ENCODE results near the gene PSTPIP1. TPM values are rescaled to one million over a fixed set of nuclear protein-coding genes. Genes with fewer than 3 reads are reported as not detected.
A peak's percentile ranks its signal among the peaks of the same experiment; 100 is the strongest.

The PSTPIP1 gene
- total and polyA plus RNA-seq, 10 of the 15 experiments (the other 5 are each of a cell fraction or from before 2014, with no cell fraction given), result 0.50 to 29.3 (median 14.5) TPM

DNA sequence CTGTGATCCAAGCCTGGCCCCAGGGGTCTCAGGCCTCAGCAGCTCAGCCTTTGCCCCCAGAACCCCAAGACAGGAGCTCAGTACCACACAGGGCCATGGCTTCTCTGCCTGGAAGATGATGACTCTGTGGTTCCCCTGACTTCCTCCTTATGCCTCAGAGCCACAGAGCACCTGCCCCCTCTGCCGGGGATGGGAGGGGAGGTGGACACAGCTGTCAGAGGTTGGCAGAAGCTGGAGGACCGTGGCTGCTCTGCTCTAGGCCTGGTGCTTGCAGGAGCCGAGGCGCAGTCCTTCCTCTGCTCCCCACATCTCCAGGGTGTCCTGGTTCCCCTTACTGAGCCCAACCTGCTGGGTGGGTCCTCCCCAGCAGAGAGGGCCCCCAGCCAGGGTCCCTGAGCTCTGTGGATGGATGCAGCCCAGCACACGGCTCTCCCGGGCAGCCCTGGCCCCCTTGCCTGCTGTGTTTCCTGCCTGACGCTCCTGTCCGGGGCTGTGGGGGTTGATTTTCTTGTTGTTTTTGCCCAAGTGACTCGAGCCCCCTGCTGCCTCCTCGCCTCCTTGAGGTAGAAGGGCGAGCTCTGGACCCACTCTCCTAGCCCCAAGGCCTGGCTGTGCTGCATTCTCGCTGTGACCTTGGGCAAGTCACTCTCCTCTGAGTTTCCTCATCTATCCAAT is 36.6 kb downstream of the PSTPIP1 start (continued):
- TF ChIP-seq, protein P1, sequence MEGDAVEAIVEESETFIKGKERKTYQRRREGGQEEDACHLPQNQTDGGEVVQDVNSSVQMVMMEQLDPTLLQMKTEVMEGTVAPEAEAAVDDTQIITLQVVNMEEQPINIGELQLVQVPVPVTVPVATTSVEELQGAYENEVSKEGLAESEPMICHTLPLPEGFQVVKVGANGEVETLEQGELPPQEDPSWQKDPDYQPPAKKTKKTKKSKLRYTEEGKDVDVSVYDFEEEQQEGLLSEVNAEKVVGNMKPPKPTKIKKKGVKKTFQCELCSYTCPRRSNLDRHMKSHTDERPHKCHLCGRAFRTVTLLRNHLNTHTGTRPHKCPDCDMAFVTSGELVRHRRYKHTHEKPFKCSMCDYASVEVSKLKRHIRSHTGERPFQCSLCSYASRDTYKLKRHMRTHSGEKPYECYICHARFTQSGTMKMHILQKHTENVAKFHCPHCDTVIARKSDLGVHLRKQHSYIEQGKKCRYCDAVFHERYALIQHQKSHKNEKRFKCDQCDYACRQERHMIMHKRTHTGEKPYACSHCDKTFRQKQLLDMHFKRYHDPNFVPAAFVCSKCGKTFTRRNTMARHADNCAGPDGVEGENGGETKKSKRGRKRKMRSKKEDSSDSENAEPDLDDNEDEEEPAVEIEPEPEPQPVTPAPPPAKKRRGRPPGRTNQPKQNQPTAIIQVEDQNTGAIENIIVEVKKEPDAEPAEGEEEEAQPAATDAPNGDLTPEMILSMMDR (IDR thresholded peaks at IDR 0.05 in 2 of 3, conservative IDR thresholded peaks at IDR 0.05 in 1 of 3; ENCODE audit: control insufficient read depth in 2 of 3, extremely low read depth in 1 of 3, insufficient read depth in 1 of 3, low read depth in 3 of 3, low read length in 3 of 3), result peak; percentile 38 to 73 (median 58); a peak in 4 of 6 replicates
- TF ChIP-seq ZNF207 (IDR thresholded peaks at IDR 0.05; ENCODE audit: borderline replicate concordance), result no peak
- TF ChIP-seq RAD21 (IDR thresholded peaks at IDR 0.05; ENCODE audit: insufficient read depth, low read depth, low read length), result peak; percentile 72
- no peak for TF ChIP-seq NFXL1 (IDR thresholded peaks at IDR 0.05; ENCODE audit: borderline replicate concordance)
- TF ChIP-seq, protein P2, sequence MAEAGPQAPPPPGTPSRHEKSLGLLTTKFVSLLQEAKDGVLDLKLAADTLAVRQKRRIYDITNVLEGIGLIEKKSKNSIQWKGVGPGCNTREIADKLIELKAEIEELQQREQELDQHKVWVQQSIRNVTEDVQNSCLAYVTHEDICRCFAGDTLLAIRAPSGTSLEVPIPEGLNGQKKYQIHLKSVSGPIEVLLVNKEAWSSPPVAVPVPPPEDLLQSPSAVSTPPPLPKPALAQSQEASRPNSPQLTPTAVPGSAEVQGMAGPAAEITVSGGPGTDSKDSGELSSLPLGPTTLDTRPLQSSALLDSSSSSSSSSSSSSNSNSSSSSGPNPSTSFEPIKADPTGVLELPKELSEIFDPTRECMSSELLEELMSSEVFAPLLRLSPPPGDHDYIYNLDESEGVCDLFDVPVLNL (IDR thresholded peaks at IDR 0.05; ENCODE audit: low read depth, low read length), result no peak
- TF ChIP-seq SRF (IDR thresholded peaks at IDR 0.05; ENCODE audit: low read depth in 2 of 2, low read length in 2 of 2), result no peak
- peak; percentile 25; the same call in 1 of the 2 replicates for TF ChIP-seq RUNX3 (IDR thresholded peaks at IDR 0.05; ENCODE audit: low read length)
- TF ChIP-seq, protein P3, sequence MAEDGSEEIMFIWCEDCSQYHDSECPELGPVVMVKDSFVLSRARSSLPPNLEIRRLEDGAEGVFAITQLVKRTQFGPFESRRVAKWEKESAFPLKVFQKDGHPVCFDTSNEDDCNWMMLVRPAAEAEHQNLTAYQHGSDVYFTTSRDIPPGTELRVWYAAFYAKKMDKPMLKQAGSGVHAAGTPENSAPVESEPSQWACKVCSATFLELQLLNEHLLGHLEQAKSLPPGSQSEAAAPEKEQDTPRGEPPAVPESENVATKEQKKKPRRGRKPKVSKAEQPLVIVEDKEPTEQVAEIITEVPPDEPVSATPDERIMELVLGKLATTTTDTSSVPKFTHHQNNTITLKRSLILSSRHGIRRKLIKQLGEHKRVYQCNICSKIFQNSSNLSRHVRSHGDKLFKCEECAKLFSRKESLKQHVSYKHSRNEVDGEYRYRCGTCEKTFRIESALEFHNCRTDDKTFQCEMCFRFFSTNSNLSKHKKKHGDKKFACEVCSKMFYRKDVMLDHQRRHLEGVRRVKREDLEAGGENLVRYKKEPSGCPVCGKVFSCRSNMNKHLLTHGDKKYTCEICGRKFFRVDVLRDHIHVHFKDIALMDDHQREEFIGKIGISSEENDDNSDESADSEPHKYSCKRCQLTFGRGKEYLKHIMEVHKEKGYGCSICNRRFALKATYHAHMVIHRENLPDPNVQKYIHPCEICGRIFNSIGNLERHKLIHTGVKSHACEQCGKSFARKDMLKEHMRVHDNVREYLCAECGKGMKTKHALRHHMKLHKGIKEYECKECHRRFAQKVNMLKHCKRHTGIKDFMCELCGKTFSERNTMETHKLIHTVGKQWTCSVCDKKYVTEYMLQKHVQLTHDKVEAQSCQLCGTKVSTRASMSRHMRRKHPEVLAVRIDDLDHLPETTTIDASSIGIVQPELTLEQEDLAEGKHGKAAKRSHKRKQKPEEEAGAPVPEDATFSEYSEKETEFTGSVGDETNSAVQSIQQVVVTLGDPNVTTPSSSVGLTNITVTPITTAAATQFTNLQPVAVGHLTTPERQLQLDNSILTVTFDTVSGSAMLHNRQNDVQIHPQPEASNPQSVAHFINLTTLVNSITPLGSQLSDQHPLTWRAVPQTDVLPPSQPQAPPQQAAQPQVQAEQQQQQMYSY (CRISPR knock-in tag; IDR thresholded peaks at IDR 0.05), result no peak
- TF ChIP-seq ZNF622 (IDR thresholded peaks at IDR 0.05), result no peak
- TF ChIP-seq SMAD5 (IDR thresholded peaks at IDR 0.05; ENCODE audit: low read depth), result no peak
- no peak for TF ChIP-seq EZH2 (IDR thresholded peaks at IDR 0.05; ENCODE audit: borderline replicate concordance, control insufficient read depth, low read depth, low read length)
- TF ChIP-seq, protein P4, sequence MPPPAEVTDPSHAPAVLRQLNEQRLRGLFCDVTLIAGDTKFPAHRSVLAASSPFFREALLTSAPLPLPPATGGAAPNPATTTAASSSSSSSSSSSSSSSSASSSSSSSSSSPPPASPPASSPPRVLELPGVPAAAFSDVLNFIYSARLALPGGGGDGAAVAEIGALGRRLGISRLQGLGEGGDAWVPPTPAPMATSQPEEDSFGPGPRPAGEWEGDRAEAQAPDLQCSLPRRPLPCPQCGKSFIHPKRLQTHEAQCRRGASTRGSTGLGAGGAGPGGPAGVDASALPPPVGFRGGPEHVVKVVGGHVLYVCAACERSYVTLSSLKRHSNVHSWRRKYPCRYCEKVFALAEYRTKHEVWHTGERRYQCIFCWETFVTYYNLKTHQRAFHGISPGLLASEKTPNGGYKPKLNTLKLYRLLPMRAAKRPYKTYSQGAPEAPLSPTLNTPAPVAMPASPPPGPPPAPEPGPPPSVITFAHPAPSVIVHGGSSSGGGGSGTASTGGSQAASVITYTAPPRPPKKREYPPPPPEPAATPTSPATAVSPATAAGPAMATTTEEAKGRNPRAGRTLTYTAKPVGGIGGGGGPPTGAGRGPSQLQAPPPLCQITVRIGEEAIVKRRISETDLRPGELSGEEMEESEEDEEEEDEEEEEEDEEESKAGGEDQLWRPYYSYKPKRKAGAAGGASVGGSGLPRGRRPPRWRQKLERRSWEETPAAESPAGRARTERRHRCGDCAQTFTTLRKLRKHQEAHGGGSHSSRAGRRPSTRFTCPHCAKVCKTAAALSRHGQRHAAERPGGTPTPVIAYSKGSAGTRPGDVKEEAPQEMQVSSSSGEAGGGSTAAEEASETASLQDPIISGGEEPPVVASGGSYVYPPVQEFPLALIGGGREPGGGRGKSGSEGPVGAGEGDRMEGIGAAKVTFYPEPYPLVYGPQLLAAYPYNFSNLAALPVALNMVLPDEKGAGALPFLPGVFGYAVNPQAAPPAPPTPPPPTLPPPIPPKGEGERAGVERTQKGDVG (CRISPR knock-in tag; IDR thresholded peaks at IDR 0.05), result no peak
- TF ChIP-seq SMC3 (IDR thresholded peaks at IDR 0.05; ENCODE audit: borderline replicate concordance, low read length), result peak; percentile 73
- no peak for TF ChIP-seq SREBF2 (IDR thresholded peaks at IDR 0.05; ENCODE audit: low read length)
- TF ChIP-seq, protein P5, sequence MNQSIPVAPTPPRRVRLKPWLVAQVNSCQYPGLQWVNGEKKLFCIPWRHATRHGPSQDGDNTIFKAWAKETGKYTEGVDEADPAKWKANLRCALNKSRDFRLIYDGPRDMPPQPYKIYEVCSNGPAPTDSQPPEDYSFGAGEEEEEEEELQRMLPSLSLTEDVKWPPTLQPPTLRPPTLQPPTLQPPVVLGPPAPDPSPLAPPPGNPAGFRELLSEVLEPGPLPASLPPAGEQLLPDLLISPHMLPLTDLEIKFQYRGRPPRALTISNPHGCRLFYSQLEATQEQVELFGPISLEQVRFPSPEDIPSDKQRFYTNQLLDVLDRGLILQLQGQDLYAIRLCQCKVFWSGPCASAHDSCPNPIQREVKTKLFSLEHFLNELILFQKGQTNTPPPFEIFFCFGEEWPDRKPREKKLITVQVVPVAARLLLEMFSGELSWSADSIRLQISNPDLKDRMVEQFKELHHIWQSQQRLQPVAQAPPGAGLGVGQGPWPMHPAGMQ (IDR thresholded peaks at IDR 0.05; ENCODE audit: borderline replicate concordance), result no peak
- TF ChIP-seq TARDBP (IDR thresholded peaks at IDR 0.05; ENCODE audit: borderline replicate concordance), result no peak
- 0 out of 2 replicates have a peak, but pooled peaks have one; percentile 10 for TF ChIP-seq IKZF1 (conservative IDR thresholded peaks at IDR 0.05)
- TF ChIP-seq KDM1A (IDR thresholded peaks at IDR 0.05; ENCODE audit: borderline replicate concordance), result no peak
